UCSD-AML1 (cell line): Measurements from ENCODE around the gene UQCRC2.
"Not testable (repeated sequence)": the region's sequence is repeated elsewhere in the genome, so short reads cannot be mapped to it uniquely, and the experiment has no call there.

ENCODE experiments used
- DNase-seq: peaks from one replicate; lab custom pipeline; 2025; ENCODE audit not compliant: unreplicated experiment; lab: John Stamatoyannopoulos, UW

The UQCRC2 gene

GRCh38 chr16:21952793-21953540 is at the start of gene UQCRC2:
Gene UQCRC2, plus strand, starts transcription at chr16:21953361. Its CDS starts 63 bp downstream, at chr16:21953424.
- DNase-seq: peak; percentile 86

GRCh38 chr16:21932650-21933049 is 20.5 kb upstream of the UQCRC2 start:
- DNase-seq: not testable (repeated sequence)

- not testable (repeated sequence) for DNase-seq
These were observed 19.8 kb upstream of the UQCRC2 start for GRCh38 chr16:21933316-21933715.

GRCh38 chr16:21933790-21934189 is 19.4 kb upstream of the UQCRC2 start:
- DNase-seq: not testable (repeated sequence)

GRCh38 chr16:21936216-21936615 is 16.9 kb upstream of the UQCRC2 start:
- DNase-seq: not testable (repeated sequence)

GRCh38 chr16:21937336-21937829 is 15.8 kb upstream of the UQCRC2 start:
- DNase-seq: no peak

- no peak for DNase-seq
These were observed 12.6 kb upstream of the UQCRC2 start for GRCh38 chr16:21940570-21940969.

GRCh38 chr16:21943571-21943970 is 9.6 kb upstream of the UQCRC2 start:
- no peak for DNase-seq

GRCh38 chr16:21946889-21947635 is 6.1 kb upstream of the UQCRC2 start:
- DNase-seq: no peak

GRCh38 chr16:21949713-21950260 is 3.4 kb upstream of the UQCRC2 start:
- DNase-seq: no peak

GRCh38 chr16:21950782-21951521 is 2.2 kb upstream of the UQCRC2 start:
- no peak for DNase-seq

- peak; percentile 70 for DNase-seq
These were observed 945 bp upstream of the UQCRC2 start for GRCh38 chr16:21952040-21952792.

GRCh38 chr16:21953541-21953902 is 361 bp downstream of the UQCRC2 start:
- no peak for DNase-seq

- no peak for DNase-seq
These were observed 4.7 kb downstream of the UQCRC2 start for GRCh38 chr16:21957714-21958346.

GRCh38 chr16:21959050-21959449 is 5.9 kb downstream of the UQCRC2 start:
- no peak for DNase-seq

GRCh38 chr16:21962475-21962874 is 9.3 kb downstream of the UQCRC2 start:
- DNase-seq: no peak

- no peak for DNase-seq
These were observed 10.7 kb downstream of the UQCRC2 start for GRCh38 chr16:21963887-21964286.

- no peak for DNase-seq
These were observed 11.2 kb downstream of the UQCRC2 start for GRCh38 chr16:21964353-21964752.

- no peak for DNase-seq
These were observed 18.7 kb downstream of the UQCRC2 start for GRCh38 chr16:21971856-21972255.

- no peak for DNase-seq
These were observed 20.8 kb downstream of the UQCRC2 start for GRCh38 chr16:21973945-21974344.
